HG02885 (cell line): ENCODE data around the gene NUDT8.
"Not testable (repeated sequence)": the region's sequence is repeated elsewhere in the genome, so short reads cannot be mapped to it uniquely, and the experiment has no call there.

Source experiments
- ATAC-seq: cut with Tn5 transposase; IDR thresholded peaks from one replicate; pipeline ENCODE4 v1.9.1; 2021; ENCODE audit warnings: mild to moderate bottlenecking; ENCODE audit not compliant: unreplicated experiment, poor library complexity

The NUDT8 gene

DNA sequence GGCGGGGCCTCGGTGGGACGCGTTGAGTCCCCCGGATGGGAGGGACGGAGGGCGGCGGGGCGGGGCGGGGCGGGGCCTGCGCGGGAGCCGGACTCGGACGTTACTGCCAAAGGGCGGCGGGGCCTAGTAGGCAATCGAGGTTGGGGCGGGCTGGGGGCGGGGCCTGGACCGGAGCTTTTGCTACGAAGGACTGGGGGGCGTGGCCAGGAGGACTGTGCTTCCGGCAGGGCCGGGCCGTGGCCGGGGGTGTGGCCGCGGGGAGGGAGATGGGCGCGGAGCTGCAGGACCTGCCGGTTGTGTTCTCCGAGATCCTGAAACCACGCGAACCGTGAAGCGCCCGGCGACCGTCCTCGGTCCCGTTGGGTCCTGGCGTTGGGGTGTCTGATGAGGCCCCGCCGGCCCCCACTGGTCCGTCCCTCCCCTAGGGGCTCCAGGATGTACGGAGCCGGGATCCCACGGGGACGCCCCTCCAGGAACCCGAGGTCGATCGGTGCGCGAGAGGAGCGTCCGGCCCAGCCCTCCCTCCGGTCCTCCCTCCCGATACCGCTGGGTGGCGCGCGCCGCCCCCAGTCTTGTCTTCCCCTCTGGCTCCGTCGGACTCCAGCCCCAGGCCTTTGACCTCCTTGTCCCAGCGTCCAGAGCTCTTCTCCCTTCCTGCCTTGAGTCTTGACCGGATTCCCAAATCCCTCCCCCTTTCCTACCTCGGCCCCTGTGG is 648 bp upstream of the NUDT8 start:
- peak; percentile 68 for ATAC-seq

DNA sequence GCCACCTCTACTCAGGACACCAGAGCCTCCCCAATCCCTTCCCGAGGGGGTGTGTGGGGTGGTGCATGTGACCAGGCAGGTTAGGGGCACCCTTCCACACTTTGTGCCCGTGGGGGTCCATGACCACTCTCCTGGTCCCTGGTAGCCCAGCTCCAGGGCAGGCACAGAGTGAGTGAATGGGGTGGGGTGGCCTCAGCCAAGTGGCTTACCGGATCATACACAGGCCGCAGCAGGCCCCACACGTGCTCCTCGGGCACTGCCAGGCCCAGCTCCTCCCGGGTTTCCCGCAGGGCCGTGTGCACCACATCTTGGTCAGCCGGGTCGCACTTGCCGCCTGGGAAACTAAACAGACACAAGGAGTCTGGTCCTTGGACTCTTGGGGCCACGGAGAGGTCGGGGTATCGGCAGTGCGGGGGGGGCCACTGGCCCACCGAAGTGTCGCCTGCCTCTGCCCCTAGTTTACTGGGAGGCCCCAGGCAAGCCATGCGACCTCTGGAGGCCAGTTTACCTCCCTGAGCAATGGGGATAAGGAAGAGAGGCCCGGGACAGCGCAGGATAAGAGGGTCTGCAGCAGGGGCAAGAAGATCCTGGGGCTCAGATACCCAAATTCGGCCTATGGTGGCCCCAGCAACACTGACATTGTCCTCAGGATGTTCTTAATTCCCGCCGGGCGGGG is 889 bp downstream of the NUDT8 start:
- ATAC-seq: no peak

DNA sequence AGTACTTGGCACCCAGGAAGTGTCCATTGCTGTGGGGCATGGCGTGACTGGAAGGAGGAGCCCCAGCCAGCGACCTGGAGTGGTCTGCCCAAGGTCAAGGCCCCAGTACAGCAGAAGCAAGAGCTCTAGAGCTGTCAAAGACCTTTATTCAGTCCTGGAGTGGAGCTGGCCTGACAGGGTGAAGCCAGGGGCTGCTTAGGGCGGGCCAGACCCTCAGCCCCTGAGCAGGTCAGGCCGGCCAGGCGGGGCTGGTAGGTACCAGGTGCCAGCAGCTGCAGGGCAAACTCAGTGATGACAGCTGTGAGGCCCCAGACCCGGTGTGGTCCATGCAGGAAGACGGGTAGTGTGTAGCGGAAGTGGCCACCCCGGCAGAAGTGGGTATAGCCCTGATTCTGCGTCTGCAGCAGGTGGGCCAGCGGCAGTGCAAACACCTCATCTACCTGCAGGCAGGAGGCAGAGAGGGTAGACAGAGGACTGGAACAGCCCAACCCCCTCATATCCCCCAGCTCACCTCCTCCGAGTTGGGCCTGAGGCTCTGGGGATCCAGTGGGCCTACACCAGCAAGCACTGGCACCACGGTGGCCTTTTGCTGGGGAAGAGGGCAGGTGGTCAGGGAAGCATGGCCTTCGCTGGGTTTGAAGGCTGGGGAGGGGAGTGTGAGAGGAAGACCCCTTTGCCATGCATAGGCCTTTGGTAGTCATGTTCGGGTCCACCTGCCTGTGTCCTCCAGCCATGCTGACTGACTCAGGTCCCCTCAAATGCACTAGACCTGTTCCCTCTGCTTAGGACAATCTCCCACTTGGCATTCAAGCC is 1.7 kb downstream of the NUDT8 start:
- ATAC-seq: no peak

DNA sequence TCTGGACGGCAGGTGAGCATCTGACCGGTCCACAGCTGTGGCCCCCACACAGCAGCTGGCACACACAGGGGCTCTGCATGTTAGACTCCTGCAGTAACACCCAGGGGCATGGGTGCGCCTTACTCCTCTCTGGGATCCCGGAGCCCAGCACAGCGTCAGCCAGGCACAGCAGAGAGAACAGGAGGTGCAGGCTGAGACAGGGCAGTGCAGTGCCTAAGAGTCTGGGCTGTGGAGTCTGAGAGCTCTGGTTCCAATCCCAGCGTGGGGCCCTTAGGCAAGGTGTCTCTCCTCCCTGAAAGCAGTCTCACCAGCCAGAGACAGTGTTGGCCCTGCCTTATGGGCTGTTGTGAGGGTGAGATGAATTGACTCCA is 2.3 kb downstream of the NUDT8 start:
- no peak for ATAC-seq

DNA sequence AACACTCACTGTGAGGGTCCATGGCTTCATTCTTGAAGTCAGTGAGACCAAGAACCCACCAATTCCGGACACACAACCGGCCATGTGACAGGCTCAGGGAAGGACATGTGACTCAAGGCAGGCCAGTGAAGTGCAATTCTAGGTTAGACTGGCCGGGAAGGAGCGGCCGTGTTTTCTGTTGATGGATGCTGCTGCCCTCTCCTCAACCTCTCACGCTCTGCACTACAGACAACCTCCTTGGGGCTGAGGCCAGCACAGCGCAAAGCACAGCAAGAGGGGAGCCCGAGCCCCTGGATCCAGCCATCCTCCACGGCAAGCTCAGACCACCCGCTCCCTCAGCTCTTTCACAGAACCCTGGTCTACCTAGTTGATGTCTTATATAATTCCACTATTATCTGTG is 2.8 kb downstream of the NUDT8 start:
- no peak for ATAC-seq

DNA sequence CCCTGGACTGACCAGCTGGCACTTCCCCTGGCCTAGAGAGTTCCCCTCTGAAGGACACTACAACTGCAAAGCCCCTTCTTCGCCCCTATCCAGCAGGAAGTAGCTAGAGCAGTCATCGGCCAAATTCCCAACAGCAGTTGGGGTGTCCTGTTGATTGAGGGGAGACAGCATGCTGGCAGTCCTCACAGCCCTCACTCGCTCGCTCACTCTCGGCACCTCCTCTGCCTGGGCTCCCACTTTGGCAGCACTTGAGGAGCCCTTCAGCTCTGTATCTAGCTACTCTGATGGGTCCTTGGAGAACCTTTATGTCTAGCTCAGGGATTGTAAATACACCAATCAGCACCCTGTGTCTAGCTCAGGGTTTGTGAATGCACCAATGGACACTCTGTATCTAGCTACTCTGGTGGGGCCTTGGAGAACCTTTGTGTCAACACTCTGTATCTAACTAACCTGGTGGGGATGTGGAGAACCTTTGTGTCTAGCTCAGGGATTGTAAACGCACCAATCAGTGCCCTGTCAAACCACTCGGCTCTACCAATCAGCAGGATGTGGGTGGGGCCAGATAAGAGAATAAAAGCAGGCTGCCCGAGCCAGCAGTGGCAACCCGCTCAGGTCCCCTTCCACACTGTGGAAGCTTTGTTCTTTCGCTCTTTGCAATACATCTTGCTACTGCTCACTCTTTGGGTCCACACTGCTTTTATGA is 3.5 kb downstream of the NUDT8 start:
- ATAC-seq: not testable (repeated sequence)

DNA sequence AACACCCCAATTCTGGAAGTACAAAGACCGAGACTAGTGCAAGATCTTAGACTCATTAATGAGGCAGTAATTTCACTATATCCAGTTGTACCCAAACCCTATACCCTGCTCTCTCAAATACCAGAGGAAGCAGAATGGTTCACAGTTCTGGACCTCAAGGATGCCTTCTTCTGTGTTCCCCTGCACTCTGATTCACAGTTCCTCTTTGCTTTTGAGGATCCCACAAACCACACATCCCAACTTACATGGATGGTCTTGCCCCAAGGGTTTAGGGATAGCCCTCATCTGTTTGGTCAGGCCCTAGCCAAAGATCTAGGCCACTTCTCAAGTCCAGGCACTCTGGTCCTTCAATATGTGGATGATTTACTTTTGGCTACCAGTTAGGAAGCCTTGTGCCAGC is 5.9 kb downstream of the NUDT8 start:
- not testable (repeated sequence) for ATAC-seq

DNA sequence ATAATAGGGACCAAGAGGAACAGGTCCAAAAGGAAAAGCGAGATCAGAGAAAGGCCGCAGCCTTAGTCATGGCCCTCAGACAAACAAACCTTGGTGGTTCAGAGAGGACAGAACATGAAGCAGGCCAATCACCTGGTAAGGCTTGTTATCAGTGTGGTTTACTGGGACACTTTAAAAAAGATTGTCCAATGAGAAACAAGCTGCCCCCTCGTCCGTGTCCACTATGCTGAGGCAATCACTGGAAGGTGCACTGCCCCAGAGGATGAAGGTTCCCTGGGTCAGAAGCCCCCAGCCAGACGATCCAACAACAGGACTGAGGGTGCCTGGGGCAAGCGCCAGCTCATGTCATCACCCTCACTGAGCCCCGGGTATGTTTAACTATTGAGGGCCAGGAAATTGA is 6.8 kb downstream of the NUDT8 start:
- not testable (repeated sequence) for ATAC-seq

DNA sequence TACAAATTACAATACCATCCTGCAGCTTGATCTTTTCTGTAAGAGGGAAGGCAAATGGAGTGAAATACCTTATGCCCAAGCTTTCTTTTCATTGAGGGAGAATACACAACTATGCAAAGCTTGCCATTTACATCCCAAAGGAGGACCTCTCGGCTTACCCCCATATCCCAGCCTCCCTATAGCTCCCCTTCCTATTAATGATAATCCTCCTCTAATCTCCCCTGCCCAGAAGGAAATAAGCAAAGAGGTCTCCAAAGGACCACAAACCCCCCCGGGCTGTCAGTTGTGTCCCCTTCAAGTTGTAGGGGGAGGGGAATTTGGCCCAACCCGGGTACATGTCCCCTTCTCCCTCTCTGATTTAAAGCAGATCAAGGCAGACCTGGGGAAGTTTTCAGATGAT is 7.8 kb downstream of the NUDT8 start:
- not testable (repeated sequence) for ATAC-seq

DNA sequence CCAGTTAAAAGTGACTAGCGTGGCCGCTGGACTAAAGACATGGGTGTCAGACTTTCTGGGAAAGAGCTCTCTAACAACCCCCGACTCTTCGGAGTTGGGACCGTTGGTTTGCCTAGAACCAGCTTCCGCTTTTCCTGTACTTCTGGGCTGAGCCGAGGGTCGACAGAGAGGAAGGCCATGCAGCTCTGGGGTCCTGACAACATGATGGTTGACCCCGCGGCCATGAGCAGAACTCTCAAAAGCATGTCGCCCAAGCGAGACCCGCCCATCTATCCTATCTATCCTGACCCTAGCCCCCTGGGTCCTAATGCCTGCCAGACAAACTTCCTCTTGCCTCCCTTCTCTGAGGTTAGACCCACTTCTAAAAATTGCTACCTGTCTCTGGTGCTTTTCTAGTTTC is 9.1 kb downstream of the NUDT8 start:
- ATAC-seq: not testable (repeated sequence)

DNA sequence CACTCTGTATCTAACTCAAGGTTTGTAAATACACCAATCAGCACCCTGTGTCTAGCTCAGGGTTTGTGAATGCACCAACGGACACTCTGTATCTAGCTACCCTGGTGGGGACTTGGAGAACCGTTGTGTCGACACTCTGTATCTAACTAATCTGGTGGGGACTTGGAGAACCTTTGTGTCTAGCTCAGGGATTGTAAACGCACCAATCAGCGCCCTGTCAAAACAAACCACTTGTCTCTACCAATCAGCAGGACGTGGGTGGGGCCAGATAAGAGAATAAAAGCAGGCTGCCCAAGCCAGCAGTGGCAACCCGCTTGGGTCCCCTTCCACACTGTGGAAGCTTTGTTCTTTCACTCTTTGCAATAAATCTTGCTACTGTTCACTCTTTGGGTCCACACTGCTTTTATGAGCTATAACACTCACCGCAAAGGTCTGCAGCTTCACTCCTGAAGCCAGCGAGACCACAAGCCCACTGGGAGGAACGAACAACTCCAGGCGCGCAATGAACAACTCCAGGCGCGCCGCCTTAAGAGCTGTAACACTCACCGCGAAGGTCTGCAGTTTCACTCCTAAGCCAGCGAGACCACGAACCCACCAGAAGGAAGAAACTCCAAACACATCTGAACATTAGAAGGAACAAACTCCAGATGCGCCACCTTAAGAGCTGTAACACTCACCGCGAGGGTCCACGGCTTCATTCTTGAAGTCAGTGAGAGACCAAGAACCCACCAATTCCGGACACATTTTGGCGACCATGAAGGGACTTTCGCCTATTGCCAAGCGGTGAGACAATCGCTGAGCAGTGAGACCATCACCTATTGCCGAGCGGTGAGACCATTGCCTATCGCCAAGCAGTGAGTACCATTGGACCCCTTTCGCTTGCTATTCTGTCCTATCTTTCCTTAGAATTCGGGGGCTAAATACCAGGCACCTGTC is 9.8 kb downstream of the NUDT8 start:
- not testable (repeated sequence) for ATAC-seq

DNA sequence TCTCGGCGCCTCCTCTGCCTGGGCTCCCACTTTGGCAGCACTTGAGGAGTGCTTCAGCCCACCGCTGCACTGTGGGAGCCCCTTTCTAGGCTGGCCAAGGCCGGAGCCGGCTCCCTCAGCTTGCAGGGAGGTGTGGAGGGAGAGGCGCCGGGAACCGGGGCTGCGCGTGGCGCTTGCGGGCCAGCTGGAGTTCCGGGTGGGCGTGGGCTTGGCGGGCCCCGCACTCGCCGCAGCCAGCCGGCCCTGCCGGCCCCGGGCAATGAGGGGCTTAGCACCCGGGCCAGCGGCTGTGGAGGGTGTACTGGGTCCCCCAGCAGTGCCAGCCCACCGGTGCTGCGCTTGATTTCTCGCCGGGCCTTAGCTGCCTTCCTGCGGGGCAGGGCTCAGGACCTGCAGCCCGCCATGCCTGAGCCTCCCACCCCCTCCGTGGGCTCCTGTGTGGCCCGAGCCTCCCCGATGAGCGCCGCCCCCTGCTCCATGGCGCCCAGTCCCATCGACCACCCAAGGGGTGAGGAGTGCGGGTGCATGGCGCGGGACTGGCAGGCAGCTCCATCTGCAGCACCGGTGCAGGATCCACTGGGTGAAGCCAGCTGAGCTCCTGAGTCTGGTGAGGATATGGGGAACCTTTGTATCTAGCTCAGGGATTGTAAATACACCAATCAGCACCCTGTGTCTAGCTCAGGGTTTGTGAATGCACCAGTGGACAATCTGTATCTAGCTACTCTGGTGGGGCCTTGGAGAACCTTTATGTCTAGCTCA is 10.7 kb downstream of the NUDT8 start:
- ATAC-seq: not testable (repeated sequence)

DNA sequence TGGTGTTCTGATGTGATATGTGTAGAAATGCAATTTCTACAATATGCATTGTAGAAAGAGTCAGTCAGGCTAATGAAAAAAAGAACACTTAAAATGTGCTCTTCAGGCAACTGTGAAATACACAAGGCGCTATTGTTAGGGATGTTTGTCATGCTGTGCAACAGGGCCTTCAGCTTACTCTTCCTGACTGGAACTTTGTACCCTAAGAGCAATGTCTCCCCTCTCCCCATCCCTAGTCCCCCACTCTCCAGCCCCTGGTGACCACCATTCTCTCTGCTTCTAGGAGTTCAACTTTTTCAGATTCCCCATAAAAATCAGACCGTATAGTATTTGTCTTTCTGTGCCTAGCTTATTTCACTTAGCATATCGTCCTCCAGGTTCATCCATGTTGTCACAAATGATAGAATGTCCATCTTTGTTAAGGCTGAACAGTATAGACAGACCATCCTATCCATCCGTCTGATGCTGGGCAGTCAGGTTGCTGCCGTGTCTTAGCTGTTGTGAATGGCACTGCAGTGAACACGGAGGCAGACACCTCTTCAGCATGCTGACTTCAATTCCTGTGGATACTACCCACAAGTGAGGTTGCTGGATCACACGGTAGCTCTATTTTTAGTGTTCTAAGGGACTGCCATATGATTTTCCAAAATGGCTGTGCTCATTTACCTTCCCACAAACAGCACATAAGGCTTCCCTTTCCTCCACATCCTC is 12.3 kb downstream of the NUDT8 start:
- no peak for ATAC-seq

DNA sequence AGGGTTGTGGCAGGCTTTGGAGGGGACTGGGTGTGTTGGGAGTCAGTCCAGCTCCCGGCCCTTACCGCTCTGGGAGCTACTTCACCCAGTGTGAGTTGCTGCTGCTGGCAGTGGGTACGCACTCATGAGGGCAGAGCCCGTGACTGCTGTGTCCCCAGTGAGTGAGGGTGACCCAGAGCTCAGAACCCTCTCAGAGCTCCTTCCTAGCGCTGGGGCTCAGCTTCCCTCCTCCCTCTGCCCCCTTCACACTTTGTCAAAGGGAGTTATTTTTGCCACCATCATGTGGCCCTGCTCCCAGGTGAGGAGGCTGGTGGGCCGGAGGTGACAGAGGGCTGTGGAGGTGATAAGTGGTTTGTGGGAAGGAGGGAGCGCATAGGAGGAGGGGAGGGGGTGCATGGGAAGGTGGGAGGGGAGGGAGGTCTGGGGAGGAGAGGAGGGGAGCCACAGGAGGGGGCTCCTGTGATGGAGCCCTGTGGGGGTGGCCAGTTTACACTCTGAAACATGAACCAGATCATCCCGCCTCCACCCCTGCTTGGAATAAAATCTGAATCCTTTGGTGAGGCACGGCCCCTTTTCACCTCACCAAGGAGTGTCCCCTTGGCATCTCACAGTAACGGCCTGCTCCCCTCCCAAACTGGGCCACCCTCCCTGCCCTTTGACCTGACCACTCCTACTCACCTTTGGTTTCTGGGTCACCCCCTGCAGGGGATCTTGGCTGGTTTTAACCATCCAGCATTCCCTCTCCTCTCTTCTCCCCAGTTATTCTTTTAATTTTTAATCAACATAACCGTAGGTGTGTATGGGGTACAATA is 13.1 kb downstream of the NUDT8 start:
- ATAC-seq: no peak

DNA sequence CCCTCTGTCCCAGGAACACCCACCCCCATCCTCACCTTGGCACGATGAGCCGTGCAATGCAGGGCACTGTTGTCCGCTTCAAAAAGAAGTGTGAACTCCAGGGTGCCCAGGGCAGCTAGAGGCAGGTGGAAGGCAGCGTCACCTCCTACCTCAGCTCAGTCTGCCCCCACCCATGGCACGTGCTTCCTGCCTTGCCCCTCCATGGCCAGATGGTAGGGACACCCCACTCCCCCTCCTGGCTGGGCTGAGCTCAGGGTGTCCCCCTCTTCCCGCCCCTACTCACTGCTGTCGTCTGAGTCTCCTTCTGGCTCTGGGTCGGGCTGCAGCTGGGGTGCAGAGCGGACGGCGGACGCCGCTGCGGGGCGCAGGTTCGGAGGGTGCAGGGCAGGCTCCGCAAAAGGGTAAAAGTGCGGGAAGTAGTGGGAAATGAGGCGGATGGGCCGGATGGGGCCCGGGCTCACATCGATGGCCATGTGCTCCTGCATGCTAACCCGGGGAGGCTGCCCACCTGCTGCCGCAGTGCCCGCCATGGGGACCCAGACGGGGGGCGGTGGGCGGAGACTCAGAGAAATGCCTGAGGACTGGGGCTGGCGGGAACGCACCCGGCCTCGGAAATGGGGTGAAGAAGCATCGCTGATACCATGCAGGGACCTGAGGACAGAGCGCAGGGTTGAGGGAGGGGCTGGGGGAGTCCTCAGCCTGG is 13.9 kb downstream of the NUDT8 start:
- ATAC-seq: no peak

DNA sequence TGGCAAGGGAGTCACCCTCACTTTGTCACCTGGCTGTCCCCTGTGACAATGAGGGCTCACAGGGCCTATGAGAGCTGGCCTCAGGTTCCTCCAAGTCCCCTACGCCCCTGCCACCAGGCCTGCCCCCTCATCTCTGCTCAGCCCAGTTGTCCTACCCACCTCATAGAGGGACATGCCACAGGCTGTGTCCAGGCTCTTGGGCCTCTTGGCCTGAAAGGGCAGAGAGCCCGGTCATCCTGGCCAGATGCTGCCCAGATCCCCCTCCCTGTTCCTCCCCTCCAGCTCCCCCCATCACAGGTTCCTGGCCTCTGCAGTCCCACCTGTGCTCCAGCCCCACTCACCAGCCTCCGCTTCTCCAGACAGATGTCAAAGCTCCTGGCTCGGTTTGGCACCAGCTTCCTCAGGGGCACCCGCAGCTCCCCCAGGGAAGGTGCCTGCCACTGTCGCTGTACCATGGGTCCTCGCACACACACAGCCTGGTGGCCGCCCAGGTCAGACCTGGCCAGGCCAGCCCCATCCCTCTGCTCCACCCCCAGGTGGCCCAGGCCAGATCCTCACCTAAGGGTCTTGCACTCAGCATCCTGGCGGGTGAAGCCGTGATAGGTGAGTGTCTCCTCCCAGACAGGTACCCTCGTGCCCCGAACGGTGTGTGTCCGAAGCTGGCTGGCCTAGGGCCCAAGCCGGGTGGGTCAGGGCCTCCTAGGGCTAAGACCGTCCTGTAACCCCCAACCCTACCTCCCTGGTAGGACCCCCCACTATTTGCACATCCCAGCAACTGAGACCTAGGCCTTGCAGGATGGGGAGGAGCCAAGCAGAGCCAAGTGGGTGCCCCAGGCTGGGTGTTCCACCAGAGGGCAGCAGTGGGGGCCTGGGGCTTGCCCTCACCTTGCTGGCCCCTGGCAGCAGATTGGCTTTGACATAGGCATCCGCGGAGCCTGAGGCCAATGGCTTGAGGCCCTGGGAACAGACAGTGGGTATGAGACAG is 14.7 kb downstream of the NUDT8 start:
- ATAC-seq: no peak
